ENCODE measurements around the gene NAT8L.

NAT8L gene

DNA sequence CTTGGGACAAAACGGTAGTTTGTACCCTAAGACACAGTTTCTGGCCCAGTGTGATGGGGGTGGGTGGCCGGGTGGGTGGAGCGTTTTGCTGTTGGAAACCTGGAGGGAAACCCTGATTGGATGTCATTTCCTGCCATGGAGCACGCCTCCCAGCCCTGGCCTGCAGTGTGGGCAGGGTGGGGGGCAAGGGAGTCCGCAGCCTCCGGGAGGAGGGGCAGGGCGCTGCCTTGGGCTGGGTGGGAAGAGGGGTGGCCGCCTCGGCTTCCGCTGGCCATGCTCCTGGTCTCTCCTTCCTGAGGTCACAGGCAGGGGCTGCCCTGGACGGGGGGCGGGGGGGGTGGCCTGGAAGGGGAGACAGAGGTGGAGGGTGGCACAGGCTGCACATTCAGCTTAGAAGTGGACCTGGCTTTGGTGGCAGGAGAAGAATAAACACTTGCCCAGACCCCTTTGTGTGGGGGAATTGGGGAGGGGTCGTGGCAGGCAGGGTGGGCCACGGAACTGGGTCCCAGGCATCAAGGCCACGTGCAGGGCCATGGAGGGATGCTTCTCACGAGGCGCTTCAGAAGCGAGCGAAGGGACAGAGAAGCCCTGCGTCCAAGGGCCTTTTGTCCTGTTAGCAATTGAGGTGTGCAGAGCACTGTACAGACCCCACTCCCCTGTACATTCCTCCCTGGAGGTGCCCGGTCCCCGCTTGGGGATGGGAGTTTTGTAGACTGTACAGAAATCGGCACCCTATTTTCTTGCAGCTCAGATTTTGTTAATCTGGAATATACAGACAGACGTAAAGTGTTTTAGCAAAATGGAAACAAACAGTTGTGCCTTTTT is 6.2 kb downstream of the NAT8L start:
- no peak for DNase-seq

DNA sequence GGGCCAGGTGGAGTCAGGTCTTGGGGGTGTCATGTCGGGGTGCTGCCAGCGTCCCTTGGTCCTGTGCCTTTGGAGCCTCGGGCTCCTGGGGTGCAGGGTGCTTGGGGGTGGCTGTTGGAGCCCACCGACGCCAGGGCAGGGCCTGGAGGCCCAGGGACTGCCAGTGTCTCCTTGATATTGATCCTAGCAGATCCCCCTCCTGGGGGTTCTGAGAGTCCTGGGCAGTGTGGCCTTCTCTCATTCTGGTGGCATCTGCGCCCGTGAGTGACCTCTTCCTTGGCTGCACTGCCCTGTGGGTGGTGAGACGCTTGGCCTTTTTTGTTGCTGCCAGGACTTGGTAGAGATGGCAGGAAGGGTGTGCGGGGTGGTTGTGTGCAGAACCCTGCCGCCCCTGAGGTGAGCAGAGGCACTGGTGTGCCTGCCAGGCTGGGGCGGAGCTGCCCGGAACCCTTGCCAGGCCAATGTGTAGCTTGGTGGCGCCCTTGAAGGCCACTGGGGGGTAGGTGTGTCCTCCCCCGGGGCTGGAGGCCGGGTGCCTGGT is 7.0 kb downstream of the NAT8L start:
- no peak for DNase-seq

GRCh38 chr4:2066571-2067445 is 7.7 kb downstream of the NAT8L start:
- no peak for DNase-seq

DNA sequence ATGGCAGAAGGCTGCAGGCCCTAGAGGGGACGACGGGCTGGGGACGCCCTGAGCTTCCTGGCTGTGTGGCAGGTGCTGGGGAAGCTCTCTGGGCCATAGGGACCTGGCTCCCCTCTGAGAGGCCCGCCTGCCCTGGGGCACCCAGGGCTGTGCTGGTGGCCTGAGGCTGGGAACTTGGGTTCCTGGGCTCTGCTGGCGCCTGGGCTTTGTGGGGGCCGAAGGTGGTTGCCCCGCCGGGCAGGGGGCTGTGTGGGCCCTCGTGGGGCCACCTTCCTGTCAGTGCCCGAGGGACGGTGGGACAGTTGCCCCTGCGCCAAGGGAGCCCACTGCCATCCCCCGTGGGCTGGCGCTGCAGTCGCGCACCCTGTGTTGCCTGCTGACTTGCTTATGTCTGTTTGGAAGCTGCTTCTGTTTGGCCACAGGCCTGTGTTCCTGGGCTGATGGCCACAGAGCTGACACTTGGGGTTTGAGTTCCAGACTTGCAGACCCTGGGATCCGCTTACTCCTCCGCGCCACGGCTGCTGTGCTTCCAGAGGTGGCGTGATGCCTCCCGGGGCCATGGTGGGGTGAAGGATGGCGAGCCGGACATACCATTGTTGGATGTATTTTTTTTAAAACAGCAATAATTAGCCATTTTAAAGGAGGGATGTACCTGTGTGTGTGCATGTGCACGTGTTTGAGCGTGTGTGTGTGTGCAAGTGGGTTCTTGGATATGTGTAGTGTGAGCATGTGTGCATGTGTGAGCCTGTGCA is 8.5 kb downstream of the NAT8L start:
- DNase-seq: no peak

DNA sequence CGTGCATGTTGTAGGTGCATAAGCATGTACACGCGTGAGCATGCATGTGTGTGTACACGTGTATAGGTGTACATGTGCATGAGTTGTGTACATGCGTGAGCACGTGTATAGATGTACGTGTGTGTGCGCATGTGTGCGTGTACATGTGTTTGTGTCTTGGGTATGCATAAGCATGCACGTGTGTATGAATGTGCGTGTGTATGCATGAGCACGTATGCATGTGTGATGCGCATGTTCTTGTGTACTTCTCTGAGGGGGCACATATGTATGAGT is 9.0 kb downstream of the NAT8L start:
- no peak for DNase-seq

GRCh38 chr4:2068566-2068965 is 9.4 kb downstream of the NAT8L start:
- no peak for DNase-seq

DNA sequence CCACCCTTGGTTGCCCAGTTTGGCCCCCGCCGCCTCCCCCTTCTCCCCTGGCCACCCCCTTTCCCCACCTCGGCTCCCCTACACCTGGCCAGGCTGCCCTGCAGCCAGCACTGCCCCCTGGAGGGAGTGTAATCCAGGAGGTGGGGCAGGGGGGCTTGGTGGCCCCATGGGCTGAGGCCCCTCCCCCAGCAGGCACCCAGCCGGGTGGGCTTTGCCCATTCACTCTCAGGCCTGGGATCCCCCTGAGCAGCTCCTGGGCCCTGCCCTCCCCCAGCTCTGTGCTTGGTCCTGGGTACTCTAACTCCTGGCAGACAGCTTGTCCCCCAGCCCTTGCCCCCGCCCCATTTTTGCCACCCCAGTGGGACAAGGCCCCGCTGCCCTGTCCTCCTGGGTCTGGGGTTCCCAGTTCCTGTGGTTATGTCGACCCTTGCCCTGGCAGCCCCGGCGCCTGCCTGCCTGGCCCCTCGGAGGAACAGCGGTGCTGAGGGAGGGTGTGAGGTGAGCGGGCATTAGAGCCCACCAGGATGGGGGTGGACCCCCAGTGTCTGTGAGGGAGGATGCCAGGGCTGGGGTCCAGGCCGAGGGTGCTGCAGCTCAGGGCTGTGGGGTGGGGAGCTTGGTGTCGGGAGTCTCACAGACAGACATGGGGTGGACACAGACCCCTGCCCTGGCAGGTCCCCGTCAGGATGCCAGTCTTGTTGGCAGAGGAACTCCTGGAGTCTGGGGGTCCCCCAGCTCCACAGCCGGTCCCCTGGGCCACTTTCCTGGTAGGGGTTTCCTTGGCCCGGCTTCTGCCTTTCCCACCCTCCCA is 10.2 kb downstream of the NAT8L start:
- no peak for DNase-seq

GRCh38 chr4:2069986-2070385 is 10.9 kb downstream of the NAT8L start:
- DNase-seq: no peak

DNA sequence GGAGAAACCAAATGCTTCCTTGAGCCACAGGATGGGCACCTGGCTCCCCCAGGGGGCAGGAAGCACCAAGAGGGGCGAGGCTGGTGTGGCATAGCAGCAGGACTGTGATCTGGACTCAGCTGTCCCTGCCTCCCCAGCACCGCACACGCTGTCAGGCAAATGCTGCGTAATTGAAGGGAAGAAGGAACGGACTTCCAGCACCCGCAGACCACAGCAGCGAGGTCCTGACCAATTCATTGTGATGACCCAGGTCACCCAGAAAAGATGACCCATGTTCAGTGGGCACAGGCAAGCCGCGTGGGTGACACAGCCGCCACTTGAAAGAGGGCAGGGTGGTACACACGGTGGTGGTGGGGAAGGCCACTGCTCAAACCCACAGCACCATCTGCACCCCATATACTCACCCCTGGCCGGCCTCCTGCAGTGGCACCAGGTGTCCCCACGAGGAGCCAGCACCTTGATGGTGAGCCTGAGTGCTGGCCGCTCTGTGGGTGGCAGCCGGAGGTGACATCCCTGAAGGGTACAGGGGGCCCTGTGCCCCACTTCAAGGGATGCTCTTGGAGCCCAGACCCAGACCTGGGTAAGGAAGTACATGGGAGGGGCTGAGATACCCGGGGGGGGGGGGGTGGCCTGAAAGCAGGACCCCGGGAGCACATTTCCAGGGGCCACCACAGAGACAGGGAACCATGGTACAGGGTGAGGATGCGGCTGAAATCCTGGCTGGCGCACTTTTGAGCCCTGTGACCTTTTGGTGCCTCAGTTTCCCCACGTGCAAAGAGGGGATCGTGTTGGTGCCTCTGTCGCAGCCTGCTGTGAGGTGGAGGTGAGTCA is 11.5 kb downstream of the NAT8L start:
- no peak for DNase-seq

DNA sequence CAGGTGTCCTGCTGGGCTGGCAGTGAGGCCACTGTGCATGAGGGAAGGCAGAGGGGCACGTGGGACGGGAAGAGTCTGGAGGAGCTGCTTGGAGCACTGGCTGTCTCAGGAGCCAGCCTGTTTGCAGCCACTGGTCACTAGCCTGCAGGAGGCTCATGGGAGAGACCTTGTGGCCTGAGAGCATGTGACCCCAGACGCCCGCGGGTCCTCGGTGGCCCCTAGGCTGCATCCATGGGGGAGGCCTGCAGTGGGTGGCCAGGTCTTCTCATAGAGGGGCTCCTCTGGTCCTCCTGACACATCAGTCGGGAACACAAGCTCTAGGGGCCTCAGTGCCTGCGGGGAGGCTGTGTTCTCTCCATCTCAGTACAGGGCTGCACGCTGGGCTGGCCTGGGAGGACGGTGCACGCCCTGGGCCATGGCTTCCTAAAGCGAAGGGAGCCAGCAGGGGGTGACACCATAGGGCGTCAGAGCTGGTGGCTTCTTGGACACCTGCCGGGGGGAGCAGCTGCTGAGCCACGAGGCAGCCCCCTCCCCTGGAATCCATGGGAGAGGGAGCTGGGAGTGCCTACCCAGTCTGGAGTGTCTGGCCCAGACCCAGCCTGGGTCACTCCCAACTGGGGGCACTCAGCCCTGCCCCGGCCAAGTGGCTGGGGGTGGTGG is 12.3 kb downstream of the NAT8L start:
- no peak for DNase-seq

DNA sequence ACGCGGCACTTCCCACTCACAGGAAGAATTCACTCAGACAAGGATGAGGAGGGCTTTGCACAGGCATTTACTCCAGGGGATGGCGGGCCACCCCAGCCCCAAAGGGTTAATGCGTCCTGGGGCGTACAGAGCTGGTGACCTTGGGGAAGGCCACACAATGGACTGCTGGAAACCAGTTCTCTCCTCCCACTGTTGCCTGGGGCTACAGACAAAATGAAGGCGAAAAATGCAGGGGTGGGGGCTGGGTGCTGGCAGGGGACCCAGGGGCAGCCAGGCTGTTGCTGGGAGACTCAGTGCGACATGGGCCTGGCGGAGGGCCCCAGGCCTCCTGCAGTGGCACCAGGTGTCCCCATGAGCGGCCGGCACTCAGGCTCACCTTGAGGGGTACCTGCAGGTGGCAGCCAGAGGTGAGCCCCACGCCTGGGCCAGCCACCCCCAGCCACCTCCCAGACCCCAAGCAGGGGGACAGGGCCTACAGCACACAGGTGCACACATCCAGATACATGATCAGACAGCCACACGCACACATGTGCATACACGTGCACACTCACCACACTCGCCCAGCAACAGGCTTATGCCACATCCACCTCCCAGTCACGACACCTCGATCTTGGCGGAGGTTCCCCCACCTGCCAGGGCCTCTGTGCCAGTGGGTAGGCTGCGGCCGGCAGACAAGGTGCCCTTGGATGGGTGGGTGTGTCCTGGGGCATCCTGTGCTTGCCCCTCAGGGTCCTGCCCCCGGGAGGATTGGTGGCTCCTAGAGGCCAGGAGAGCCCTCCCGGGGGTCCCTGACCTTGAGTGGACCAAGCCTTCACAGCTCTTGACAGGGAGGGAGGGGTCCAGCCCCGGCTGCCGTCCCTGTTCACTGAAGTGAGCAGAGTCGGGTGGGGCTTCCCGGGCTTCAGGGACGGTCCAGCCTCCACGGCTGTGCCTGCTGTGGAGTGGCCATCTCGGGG is 13.1 kb downstream of the NAT8L start:
- no peak for DNase-seq

DNA sequence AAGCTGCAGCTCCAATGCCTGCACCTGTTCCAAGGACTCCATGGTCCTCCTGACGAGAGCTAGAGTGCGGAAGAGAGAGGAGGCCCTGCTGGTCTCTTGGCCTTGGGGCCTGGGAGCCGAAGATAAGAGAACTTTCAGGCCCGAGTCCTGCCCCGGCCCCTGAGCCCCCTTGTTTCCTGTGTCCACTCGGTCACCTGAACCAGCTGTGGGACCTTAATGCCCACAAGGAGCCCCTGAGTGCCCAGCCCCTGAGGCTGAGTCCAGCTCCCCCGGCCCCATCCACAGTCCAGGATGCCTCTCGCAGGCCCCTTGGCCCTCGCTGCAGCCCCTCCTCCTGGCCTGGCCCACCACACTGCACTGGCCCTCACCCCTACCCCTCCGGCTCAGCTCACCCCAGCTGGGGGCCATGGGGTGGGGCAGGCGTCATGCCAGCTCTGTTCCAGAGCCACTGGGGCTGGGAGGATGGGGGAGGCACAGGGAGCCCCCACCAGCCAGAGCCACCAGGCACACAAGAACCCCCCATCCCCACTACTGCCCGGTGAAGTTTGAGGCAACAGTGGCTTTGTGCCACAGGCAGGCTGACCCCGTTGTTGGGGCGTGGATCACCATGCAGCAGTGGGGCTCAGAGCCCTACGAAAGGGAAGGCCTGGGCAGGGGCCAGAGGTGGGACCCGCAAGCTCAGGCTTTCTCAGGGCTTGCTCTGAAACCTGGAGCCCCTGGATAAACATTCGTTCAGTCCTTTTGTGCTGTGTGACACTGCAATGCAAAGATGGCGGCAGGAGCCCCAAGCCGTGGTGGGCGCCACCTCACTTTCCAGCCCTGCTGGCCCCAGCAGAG is 14.1 kb downstream of the NAT8L start:
- no peak for DNase-seq

- DNase-seq: no peak
Observed at GRCh38 chr4:2073808-2074481, 14.8 kb downstream of the NAT8L start.

GRCh38 chr4:2074588-2074987 is 15.5 kb downstream of the NAT8L start:
- no peak for DNase-seq

GRCh38 chr4:2075171-2075986 is 16.3 kb downstream of the NAT8L start:
- DNase-seq: no peak

DNA sequence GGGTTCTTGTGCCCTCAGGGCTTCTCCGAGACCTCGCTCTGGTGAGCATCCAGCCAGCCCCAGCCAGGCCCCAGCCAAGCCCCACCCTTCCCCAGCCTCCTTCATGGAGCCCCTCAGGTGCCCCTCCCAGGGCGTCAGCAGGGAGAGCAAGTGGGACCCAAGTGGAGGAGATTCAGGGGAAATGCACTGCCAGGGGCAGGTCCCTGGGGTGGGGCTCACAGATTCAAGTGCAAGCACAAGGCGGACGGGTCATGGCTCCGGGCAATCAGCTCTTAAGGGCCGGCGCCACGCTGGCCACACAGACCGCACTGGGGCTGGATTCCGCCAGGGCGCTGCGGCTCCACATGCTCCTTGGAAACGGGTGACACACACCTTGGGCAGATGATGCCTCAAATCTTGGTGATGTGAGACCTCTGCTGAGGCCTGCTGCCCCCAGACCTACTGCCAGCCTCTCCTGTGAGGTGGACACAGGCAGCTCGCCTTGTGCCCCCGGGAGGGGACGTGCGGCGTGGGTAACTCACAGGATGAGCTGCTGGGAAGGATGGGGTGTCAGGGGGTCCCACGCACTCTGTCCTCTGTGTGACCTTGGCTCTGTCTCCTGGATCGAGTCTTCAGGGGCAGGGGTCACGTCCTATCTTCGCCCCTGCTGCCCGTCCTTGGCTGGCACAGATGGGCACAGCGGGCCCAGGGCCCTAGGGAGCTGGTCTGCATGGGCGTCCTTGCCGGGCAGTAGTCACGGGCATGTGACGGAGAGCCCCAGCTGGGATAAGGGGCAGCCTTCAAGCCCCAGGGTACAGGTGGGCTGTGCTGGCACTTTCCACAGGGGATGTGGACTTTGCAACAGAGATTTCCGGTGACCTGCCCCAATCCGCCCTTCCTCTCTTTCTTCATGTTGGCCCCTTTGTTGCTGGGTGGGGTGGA is 17.1 kb downstream of the NAT8L start:
- DNase-seq: no peak

Data from CD4-positive, alpha-beta T cell treated with Interleukin-6 for 4 hours (primary cell).